ENCODE measurements around the gene PEX11B.

GRCh38 chr1:145912128-145912641, 6.3 kb downstream of the PEX11B start:
- no peak for TF ChIP-seq CTCF (IDR thresholded peaks at IDR 0.05; ENCODE audit: extremely low read depth in 1 of 2, insufficient read depth in 1 of 2, low read depth in 1 of 2, low read length in 2 of 2)
- no peak for TF ChIP-seq POLR2A (IDR thresholded peaks at IDR 0.05; ENCODE audit: low read depth, low read length)
- TF ChIP-seq FOS (IDR thresholded peaks at IDR 0.05; ENCODE audit: borderline replicate concordance, insufficient read depth, low read length): no peak
- TF ChIP-seq POLR2AphosphoS5 (IDR thresholded peaks at IDR 0.05; ENCODE audit: insufficient read depth, low read depth, low read length): no peak

Data from endothelial cell of umbilical vein (primary cell).